Activated T-helper 2 cell treated with anti-CD3 and anti-CD28 coated beads, Interferon-gamma antibody, Interleukin-2, Interleukin-4, amounts not matched to agents 10 μg/mL and 5 μg/mL and 100 μg/mL, durations not matched to agents 14 hours and 24 hours and 36 hours (primary cell): ENCODE measurements around the gene RHOBTB3. TPM values are rescaled to one million over a fixed set of nuclear protein-coding genes. Genes with fewer than 3 reads are reported as not detected.
"Not testable (repeated sequence)": the region's sequence is repeated elsewhere in the genome, so short reads cannot be mapped to it uniquely, and the experiment has no call there.

Source experiments
- DNase-seq: peaks from one replicate; pipeline ENCODE4 v3.0.0; 2021; ENCODE audit warnings: low spot score
- H3K27ac Mint-ChIP-seq: one replicate; pipeline ENCODE4 v1.8.0; 2021; ENCODE audit warnings: mixed read lengths
- H3K27me3 Mint-ChIP-seq: one replicate; pipeline ENCODE4 v1.8.0; 2021; ENCODE audit warnings: low read depth, mixed read lengths
- H3K36me3 Mint-ChIP-seq: one replicate; pipeline ENCODE4 v1.8.0; 2021; ENCODE audit warnings: low read depth, mixed read lengths
- H3K4me1 Mint-ChIP-seq: one replicate; pipeline ENCODE4 v1.8.0; 2021; ENCODE audit warnings: low read depth, mixed read lengths
- H3K4me3 Mint-ChIP-seq: one replicate; pipeline ENCODE4 v1.8.0; 2021; ENCODE audit warnings: low read depth, mild to moderate bottlenecking, moderate library complexity, mixed read lengths
- H3K9me3 Mint-ChIP-seq: one replicate; pipeline ENCODE4 v1.8.0; 2021; ENCODE audit warnings: mixed read lengths
- intact Hi-C: fragments of 100-400 bp; cut with micrococcal nuclease; formaldehyde crosslinking; loops from one replicate; pipeline ENCODE4 v1.15.1; 2023
- total RNA-seq: library from RNA; stranded (reverse); gene quantifications from 2 replicates; pipeline ENCODE4 v1.2.3, GENCODE V29; 2022

The RHOBTB3 gene
- total RNA-seq, 1 donor from 2014 or later = 0.57 TPM

DNA sequence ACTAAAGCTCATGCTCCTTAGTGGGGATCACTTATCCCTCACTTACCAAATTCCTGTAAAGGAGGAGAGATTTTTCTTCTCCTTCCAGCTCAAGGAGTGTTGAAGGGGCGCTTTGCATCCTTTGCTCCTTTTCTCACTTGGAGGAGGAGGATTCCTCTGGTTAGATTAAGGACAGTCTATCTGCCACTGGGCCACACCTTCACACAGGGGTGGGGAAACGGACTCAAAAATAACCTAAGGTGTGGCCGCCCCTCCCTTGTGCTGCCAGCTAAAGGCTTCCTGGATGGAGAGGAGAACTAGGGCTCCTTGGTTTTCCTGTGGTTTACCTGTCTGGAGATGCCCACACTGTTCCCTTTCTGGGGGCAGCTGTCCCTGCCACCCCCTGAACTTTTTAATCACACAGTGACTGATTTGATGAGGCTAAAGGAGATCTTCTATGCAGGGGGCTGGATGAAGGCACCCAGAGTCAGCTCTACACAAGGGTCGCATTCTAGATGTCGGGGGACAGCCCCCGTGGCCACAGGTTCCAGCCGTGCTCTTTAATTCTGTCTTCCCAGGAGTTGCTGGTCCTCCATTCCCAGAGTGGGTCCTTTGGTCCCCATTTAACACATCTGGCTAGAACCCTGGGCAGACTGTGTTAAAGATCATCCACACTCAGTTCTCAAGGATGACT is 77.0 kb downstream of the RHOBTB3 start:
- peaks cover 13% of the 10 kb centered on the region for H3K36me3 Mint-ChIP-seq

DNA sequence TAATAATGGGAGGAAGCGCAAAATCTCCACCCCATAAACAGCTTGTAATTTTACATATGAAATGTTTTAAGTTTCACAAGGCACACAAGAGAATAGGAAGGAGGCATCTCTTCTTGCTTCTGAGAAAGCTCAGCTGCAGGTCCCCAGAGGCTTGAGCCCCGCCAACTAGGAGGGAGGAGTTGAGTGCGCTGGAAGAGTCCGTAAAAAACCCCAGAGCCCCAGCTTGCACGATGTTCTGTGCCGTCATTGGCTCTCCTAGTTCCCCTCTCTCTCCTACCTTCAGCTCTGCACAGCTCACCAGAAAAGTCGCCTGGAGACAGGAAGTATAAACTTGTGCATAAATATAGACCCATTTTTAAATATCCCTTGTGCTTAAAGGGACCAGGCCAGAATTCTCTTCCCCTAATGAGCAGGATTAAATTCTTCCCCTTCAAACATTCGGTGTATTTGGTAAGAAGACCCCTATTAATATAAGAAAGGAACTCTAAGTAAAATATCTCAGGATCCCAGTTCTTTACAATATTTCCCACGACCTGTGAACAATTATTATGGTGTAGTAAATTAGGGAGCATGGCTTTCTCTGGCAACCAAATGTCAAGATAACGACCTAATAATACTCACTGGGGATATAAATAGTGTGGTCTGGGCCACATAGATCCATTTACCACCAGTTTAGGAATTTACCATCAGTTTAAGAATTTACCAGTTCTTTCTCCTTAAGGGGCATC is 77.7 kb downstream of the RHOBTB3 start:
- peaks cover 49% of the 10 kb centered on the region for H3K4me1 Mint-ChIP-seq
- peak overlapping the region; percentile 5 for H3K4me3 Mint-ChIP-seq
- peak; percentile 74 for DNase-seq
- H3K36me3 Mint-ChIP-seq = peaks cover 17% of the 10 kb centered on the region
- H3K27me3 Mint-ChIP-seq = no peaks in the 10 kb centered on the region
- H3K9me3 Mint-ChIP-seq = no peaks in the 10 kb centered on the region
- intact Hi-C loops = loop anchor here (1.0 to 5.0 kb wide), 2 partner anchors 13 to 33 kb away; partner anchors contain the start of gene GLRX
- H3K27ac Mint-ChIP-seq = peak overlapping the region; percentile 60

More for the DNA sequence above, 77.0 kb downstream of the RHOBTB3 start:
- H3K4me3 Mint-ChIP-seq = no peak overlapping the region
- peak overlapping the region; percentile 60 for H3K27ac Mint-ChIP-seq
- intact Hi-C loops = loop anchor here (1.0 to 5.0 kb wide), 2 partner anchors 14 to 34 kb away; partner anchors contain the start of gene GLRX
- H3K9me3 Mint-ChIP-seq = no peaks in the 10 kb centered on the region
- peaks cover 46% of the 10 kb centered on the region for H3K4me1 Mint-ChIP-seq
- H3K27me3 Mint-ChIP-seq = no peaks in the 10 kb centered on the region
- no peak for DNase-seq

DNA sequence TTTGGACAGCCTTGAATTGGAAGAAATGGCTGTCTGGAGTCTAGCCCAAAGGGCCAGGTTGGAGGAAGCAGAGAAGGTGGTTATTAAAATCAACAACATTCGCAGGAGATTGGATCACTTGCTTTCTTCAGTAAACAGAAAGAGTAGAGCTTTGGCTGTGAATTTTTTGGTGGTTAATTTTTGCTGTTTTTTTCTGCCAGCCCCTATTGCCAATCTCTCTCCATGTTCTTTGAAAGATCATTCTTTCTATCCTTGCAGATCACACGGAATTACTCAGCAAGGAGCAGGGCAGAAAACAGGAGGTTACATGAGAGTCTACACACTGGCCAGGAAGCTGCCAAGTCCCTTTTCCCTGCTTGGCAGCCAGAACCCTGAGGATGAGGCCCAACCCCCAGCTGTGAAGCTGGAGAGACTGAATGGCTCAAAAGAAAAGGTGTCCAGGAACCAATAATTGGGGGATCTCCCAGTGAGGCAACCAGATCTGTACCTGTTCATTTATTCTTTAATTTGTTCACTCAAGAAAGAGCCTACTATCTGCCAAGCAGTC is 78.4 kb downstream of the RHOBTB3 start:
- Mint-ChIP-seq H3K27me3 (no peaks in the 10 kb centered on the region), H3K4me1 (peaks cover 53% of the 10 kb centered on the region), H3K36me3 (peaks cover 22% of the 10 kb centered on the region), H3K27ac (peak overlapping the region; percentile 60), H3K4me3 (no peak overlapping the region), H3K9me3 (no peaks in the 10 kb centered on the region)
- no peak for DNase-seq
- intact Hi-C loops = loop anchor here (5.0 kb wide), 1 partner anchor 33 kb away; no protein-coding TSS in a partner anchor

DNA sequence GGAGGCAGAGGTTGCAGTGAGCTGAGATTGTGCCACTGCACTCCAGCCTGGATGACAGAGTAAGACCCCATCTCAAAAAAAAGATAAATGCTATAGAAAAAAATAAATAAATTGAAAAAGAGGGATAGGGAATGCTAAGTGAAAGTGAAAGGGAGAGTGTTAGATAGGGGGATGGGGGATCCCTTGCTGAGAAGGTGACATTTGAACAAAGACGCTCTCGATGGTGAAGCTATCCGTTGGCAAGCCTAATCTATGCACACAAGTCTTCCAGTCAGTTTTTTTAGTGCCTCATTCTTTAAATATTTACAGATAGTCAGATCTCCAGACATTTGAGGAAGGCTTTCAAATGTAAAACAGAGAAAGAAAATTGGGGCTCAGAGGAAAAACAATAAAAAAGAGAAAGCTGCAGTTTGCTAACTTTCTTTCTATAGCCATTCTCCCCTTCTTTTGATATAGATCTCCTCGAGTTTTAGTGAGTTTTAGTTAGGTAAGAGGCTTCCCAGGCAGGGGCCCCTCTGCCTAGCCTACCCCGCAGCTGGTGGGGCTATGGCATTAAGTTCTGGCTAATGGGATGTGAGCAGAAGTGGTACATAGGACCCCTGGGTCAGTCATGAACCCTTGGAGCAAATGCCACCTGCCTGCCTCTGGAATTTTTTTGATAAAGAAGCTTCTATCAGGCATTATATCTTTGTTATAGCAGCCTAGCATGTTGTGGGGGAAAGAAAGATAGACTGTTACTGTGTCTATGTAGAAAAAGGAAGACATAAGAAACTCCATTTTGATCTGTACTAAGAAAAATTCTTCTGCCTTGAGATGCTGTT is 79.4 kb downstream of the RHOBTB3 start:
- Mint-ChIP-seq H3K27ac (peak overlapping the region; percentile 4), H3K9me3 (no peaks in the 10 kb centered on the region), H3K36me3 (peaks cover 31% of the 10 kb centered on the region), H3K27me3 (no peaks in the 10 kb centered on the region), H3K4me1 (peaks cover 54% of the 10 kb centered on the region), H3K4me3 (peak overlapping the region; percentile 5)
- intact Hi-C loops = no loop called here
- no peak for DNase-seq

DNA sequence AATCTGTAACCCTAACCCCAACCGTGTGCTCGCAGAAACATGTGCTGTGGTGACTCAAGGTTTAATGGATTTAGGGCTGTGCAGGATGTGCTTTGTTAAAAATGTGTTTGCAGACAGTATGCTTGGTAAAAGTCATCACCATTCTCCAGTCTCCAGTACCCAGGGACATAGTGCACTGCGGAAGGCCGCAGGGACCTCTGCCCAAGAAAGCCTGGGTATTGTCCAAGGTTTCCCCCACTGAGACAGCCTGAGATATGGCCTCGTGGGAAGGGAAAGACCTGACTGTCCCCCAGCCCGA is 79.9 kb downstream of the RHOBTB3 start:
- Mint-ChIP-seq H3K36me3 (peaks cover 36% of the 10 kb centered on the region), H3K27ac (peak overlapping the region; percentile 4), H3K4me1 (peaks cover 57% of the 10 kb centered on the region)
- intact Hi-C loops, H3K4me3 Mint-ChIP-seq, H3K27me3 Mint-ChIP-seq, DNase-seq, H3K9me3 Mint-ChIP-seq: not testable (repeated sequence)

DNA sequence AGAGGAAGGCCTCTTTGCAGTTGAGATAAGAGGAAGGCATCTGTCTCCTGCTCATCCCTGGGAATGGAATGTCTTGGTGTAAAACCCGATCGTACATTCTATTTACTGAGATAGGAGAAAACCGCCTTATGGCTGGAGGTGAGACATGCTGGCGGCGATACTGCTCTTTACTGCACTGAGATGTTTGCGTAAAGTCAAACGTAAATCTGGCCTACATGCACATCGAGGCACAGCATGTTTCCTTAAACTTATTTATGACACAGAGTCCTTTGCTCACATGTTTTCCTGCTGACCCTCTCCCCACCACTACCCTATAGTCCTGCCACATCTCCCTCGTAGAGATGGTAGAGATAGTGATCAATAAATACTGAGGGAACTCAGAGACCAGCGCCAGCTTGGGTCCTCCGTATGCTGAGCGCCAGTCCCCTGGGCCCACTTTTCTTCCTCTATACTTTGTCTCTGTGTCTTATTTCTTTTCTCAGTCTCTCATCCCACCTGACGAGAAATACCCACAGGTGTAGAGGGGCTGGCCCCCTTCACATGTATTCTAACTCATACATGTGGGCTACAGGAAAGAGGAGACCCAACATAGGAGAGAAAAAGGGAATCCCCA is 80.4 kb downstream of the RHOBTB3 start:
- Mint-ChIP-seq H3K4me1 (peaks cover 62% of the 10 kb centered on the region), H3K36me3 (peaks cover 41% of the 10 kb centered on the region)
- intact Hi-C loops = loop anchor here (1.0 kb wide), 1 partner anchor 11 kb away; the partner anchor contains the start of gene GLRX
- not testable (repeated sequence) for H3K4me3 Mint-ChIP-seq, H3K27ac Mint-ChIP-seq, H3K9me3 Mint-ChIP-seq, DNase-seq, H3K27me3 Mint-ChIP-seq

DNA sequence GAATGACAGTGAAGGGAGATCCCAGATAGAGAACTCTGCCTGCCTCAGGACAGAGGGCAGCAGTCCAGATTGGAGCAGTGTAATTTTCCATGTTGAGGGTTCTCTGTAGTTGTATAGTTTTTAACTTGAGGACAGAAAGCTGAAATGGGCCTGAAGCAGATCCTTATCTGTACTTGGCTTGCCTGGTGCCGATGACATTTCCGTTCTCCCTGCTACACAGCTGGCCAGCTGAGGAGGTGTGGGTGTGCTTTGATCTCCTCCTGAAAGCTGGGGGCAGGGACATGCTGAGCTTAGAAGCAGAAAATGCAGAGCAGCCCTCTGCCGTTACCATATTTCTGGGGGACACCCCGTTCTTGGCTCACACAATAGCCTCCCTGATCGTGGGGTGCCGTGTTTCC is 80.9 kb downstream of the RHOBTB3 start:
- Mint-ChIP-seq H3K4me3 (no peak overlapping the region), H3K27ac (peak overlapping the region; percentile 7), H3K27me3 (no peaks in the 10 kb centered on the region), H3K9me3 (no peaks in the 10 kb centered on the region), H3K36me3 (peaks cover 42% of the 10 kb centered on the region), H3K4me1 (peaks cover 64% of the 10 kb centered on the region)
- DNase-seq = no peak
- intact Hi-C loops = loop anchor here (1.0 kb wide), 1 partner anchor 10 kb away; the partner anchor contains the start of gene GLRX

DNA sequence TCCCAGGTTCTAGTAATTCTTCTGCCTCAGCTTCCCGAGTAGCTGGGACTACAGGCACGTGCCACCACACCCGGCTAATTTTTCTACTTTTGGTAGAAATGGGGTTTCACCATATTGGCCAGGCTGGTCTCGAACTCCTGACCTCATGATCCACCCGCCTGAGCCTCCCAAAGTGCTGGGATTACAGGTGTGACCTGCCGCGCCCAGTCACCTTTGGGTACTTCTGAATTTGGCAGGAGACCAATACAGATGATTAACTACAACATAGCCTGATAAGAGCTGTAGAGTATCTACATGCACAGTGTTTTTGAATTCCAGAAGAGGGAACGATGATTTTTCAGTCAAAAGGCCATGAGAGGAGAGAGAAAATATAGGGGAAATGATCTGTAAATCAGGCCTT is 81.9 kb downstream of the RHOBTB3 start:
- DNase-seq, intact Hi-C loops, H3K4me3 Mint-ChIP-seq, H3K27ac Mint-ChIP-seq, H3K27me3 Mint-ChIP-seq, H3K9me3 Mint-ChIP-seq: not testable (repeated sequence)
- H3K36me3 Mint-ChIP-seq = peaks cover 42% of the 10 kb centered on the region
- H3K4me1 Mint-ChIP-seq = peaks cover 69% of the 10 kb centered on the region

DNA sequence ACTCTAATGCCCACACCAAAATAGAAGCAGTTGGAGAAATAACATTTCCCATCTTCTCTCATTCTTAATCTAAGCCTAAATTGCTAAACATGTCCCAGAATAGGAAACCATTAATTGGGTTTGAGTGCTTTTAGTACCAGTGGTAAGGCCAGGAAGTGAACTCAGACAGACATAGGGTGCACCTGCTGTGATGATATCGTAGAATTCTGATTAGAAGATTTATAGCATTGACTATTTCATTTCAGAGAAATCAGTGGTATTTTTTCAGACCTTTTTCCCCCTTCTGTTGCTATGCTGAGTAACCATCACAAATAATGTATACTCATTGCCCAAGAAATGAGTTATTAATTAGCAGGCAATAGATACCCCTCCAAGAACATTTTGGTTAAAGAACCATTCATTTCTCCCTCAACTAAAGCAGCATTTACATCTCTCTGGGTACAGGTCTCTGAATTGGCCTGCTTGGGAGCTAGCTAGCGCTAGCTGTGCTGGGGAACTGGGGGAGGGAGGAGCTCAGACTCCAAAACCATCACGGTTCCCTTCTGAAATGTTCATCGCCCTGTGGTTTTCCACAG is 84.1 kb downstream of the RHOBTB3 start:
- no peak overlapping the region for H3K4me3 Mint-ChIP-seq
- H3K4me1 Mint-ChIP-seq = peaks cover 59% of the 10 kb centered on the region
- no peaks in the 10 kb centered on the region for H3K27me3 Mint-ChIP-seq
- no peak for DNase-seq
- no peaks in the 10 kb centered on the region for H3K9me3 Mint-ChIP-seq
- H3K27ac Mint-ChIP-seq = no peak overlapping the region
- peaks cover 42% of the 10 kb centered on the region for H3K36me3 Mint-ChIP-seq
- intact Hi-C loops = no loop called here

DNA sequence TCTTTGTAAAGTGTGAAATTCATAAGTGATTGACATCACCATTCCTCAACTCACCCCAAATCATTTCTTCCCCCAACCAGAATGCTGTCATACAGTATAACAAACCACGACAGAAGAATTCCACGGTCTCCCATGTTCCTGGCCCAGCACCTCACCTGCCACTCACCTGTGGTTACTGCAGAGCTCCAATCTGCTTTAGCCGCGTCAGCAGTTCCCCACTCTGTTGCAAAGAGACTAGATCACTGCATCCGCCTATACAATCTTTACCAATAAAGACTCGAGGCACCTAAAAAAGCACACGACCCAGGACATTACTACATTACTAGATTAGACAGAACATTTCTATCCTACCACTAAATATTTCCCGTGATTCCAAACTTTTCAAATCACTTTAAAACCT is 85.2 kb downstream of the RHOBTB3 start:
- H3K27ac Mint-ChIP-seq = no peak overlapping the region
- intact Hi-C loops = no loop called here
- DNase-seq = no peak
- peaks cover 42% of the 10 kb centered on the region for H3K36me3 Mint-ChIP-seq
- H3K27me3 Mint-ChIP-seq = no peaks in the 10 kb centered on the region
- no peaks in the 10 kb centered on the region for H3K9me3 Mint-ChIP-seq
- H3K4me1 Mint-ChIP-seq = peaks cover 53% of the 10 kb centered on the region
- H3K4me3 Mint-ChIP-seq = no peak overlapping the region

DNA sequence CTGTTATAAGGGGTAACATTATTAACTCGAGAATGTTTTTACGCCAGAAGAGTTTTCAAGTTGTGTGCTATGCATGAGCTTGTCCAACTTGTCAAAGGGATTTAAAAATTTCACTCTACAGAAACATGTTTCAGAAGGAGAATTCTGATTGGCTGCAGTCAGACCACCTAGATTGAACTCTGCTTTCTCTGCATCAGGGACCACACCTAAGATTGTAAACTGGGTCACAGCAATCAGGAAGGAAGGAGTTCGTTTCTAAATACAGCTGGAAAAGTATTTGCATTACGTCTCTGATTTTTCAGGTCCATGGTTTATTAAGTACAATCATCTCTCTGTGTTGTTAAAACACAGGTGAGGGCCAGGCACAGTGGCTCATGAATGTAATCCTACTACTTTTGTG is 85.6 kb downstream of the RHOBTB3 start:
- Mint-ChIP-seq H3K9me3 (no peaks in the 10 kb centered on the region), H3K36me3 (peaks cover 39% of the 10 kb centered on the region), H3K4me3 (no peak overlapping the region), H3K27me3 (no peaks in the 10 kb centered on the region), H3K4me1 (peaks cover 54% of the 10 kb centered on the region), H3K27ac (no peak overlapping the region)
- intact Hi-C loops = no loop called here
- DNase-seq = no peak

DNA sequence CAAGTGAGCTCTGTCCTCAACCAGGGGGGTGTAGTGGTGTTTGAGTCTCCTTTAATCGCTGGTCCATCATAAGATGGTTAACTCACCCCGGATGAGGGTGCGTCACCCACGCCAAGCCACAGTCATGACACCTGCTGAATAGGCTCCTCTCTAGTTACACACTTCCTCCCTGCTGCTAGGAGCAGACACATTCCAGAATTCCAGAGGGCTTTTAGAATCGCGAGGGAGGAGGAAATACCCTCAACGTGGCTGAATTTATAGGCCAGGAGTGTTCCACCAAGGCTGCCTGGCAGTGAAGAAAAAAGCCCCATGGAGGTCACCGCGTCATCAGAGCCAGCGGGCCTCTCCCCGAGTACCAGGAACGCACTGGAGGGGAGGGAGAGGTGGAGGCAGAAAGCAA is 86.3 kb downstream of the RHOBTB3 start:
- DNase-seq = no peak
- H3K9me3 Mint-ChIP-seq = no peaks in the 10 kb centered on the region
- no peak overlapping the region for H3K4me3 Mint-ChIP-seq
- intact Hi-C loops = no loop called here
- peaks cover 33% of the 10 kb centered on the region for H3K36me3 Mint-ChIP-seq
- no peak overlapping the region for H3K27ac Mint-ChIP-seq
- no peaks in the 10 kb centered on the region for H3K27me3 Mint-ChIP-seq
- peaks cover 48% of the 10 kb centered on the region for H3K4me1 Mint-ChIP-seq
